ENCODE measurements around the gene FAM107A.

DNA sequence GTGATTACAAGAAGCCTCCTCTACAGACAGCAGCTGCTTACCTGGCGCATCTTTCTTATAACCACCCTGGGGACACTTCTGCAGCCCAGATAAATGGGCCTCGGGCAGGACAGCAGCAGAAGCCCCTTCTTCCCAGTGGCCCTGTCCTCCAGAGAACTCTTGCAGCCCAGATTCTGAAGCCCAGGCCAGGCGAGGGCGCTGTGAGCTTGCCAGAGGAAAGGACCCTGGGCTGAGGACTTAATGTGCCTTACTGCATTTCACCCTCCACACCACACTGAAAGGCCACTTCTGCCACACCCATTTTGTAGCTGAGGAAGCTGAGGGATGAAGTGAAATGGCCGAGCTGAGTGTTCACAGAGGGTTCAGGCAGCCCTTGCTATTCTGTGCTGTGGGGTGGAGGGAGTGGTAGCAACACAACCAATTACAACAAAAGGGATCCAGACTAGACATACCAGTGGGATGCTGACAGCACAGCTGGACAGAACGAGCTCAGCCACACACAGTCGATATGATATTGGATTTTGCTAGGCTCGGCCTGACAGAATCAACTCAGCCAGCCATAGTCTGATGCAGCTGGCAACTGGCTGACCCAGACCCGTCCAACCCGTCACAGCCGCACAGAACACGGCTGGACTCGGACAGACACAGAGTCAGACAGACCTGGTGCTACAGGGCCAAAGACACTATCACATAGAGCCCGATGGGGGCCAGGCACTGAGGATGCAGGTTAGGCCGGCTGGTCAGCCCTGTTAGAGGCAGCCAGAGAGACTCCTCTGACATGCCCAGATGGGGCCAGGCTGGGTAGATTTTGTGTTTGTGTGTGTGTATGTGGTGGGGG is 47.5 kb downstream of the FAM107A start:
- TF ChIP-seq EZH2 (IDR thresholded peaks at IDR 0.05; ENCODE audit: insufficient read depth, poor library complexity, severe bottlenecking), result no peak
- no peak for TF ChIP-seq EZH2phosphoT487 (IDR thresholded peaks at IDR 0.05; ENCODE audit: insufficient read depth, low read depth)

Data from GM23248 (cell line).